ENCODE measurements around the gene AGPAT2. TPM values are rescaled to one million over a fixed set of nuclear protein-coding genes. Genes with fewer than 3 reads are reported as not detected.

AGPAT2 gene
- total and polyA plus RNA-seq, 2 donors (not counting 1 experiment from before 2014, with no cell fraction given) = 25.1 to 43.3 TPM

DNA sequence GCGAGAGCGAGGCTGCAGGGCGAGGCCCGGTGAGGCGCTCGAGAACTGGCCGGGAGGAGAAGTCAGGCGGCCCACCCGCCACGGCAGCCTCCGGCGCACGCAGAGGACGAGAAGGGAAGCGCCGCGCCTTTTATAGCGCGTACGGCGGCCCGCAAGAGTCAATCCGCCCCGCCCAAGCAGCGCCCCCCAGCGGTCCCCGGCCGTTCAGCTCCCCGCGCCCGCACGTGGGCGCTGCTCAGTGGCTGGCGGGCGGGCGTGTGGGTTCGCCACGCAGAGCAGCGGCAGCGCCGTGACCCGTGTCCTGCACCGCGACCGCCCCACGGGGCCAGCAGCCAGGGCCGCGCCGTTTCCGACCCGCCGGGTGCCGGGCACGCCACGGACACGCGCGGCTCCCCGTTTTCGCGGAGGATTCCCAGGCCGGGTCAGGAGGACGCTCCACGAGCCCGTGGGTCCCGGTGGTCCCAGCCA is 40.9 kb upstream of the AGPAT2 start:
- peak overlapping the region; percentile 80 for H3K9ac ChIP-seq (ENCODE audit: insufficient read depth, low read length)
- H3K79me2 ChIP-seq (ENCODE audit: control insufficient read depth, insufficient read depth, low read length) = peaks cover 43% of the 10 kb centered on the region
- peak; percentile 84 to 90 for DNase-seq (ENCODE audit: low read depth in 2 of 2)
- H4K20me1 ChIP-seq (ENCODE audit: control insufficient read depth, extremely low read depth, insufficient read depth, low read length) = no peaks in the 10 kb centered on the region
- peak overlapping the region; percentile 49 for H3K4me2 ChIP-seq (ENCODE audit: extremely low read depth, insufficient read depth, low read length)
- H3K9me3 ChIP-seq (ENCODE audit: control insufficient read depth, insufficient read depth, low read depth, low read length) = no peaks in the 10 kb centered on the region
- H3K36me3 ChIP-seq (ENCODE audit: control insufficient read depth, insufficient read depth, low read length) = peaks cover 17% of the 10 kb centered on the region
- H3K27me3 ChIP-seq (ENCODE audit: control insufficient read depth, insufficient read depth, low read length) = no peaks in the 10 kb centered on the region
- TF ChIP-seq EZH2 (IDR thresholded peaks at IDR 0.05; ENCODE audit: low read length, missing control alignments) = no peak
- TF ChIP-seq, protein P1, sequence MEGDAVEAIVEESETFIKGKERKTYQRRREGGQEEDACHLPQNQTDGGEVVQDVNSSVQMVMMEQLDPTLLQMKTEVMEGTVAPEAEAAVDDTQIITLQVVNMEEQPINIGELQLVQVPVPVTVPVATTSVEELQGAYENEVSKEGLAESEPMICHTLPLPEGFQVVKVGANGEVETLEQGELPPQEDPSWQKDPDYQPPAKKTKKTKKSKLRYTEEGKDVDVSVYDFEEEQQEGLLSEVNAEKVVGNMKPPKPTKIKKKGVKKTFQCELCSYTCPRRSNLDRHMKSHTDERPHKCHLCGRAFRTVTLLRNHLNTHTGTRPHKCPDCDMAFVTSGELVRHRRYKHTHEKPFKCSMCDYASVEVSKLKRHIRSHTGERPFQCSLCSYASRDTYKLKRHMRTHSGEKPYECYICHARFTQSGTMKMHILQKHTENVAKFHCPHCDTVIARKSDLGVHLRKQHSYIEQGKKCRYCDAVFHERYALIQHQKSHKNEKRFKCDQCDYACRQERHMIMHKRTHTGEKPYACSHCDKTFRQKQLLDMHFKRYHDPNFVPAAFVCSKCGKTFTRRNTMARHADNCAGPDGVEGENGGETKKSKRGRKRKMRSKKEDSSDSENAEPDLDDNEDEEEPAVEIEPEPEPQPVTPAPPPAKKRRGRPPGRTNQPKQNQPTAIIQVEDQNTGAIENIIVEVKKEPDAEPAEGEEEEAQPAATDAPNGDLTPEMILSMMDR (conservative IDR thresholded peaks at IDR 0.05 in 1 of 2, IDR thresholded peaks at IDR 0.05 in 1 of 2; ENCODE audit: low read depth in 1 of 2, low read length in 2 of 2) = peak; percentile 59 to 70
- H3K27ac ChIP-seq (ENCODE audit: insufficient read depth, low read length) = peak overlapping the region; percentile 63
- peak overlapping the region; percentile 64 for H2AFZ ChIP-seq (ENCODE audit: low read length)
- H3K4me3 ChIP-seq (replicated peaks in 1 of 4; ENCODE audit: control extremely low read depth in 1 of 4, insufficient read depth in 1 of 4, low read depth in 3 of 4, low read length in 4 of 4) = peak overlapping the region; percentile 69 to 98 (median 86)
- peaks cover 14% of the 10 kb centered on the region for H3K4me1 ChIP-seq (ENCODE audit: control insufficient read depth, extremely low read depth, insufficient read depth, low read length)

DNA sequence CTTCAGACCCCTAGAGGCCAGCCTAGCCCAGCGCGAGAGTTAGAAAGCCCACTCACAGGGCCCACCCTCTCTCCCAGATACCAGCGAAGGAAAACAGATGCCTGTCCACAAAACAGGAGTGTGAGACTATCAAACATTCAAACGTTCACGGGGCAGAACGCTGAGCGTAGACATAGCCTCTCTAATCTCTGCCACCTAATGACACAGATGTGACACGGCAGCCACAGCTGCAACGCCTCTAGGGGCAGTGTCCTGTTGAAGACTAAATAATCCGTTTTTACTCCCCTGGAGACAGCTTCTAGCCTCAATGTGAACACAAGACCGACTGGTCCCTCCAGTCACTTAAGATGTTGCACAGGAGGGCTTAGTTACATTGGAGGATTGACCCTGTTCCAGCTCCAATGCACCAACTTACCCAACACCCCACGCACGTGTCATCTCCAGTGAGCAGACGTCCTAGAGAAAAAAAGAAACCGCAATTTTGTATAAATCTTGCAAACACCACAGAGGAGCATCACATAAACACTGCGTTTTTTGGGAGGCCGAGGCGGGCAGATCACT is 39.5 kb upstream of the AGPAT2 start:
- Histone ChIP-seq H3K4me1 (ENCODE audit: control insufficient read depth, extremely low read depth, insufficient read depth, low read length) (peaks cover 14% of the 10 kb centered on the region), H3K27me3 (ENCODE audit: control insufficient read depth, insufficient read depth, low read length) (no peaks in the 10 kb centered on the region), H3K27ac (ENCODE audit: insufficient read depth, low read length) (peak overlapping the region; percentile 79), H3K4me2 (ENCODE audit: extremely low read depth, insufficient read depth, low read length) (peak overlapping the region; percentile 99), H3K4me3 (replicated peaks in 1 of 4; ENCODE audit: control extremely low read depth in 1 of 4, insufficient read depth in 1 of 4, low read depth in 3 of 4, low read length in 4 of 4) (peak overlapping the region; percentile 75 to 98 (median 93)), H3K36me3 (ENCODE audit: control insufficient read depth, insufficient read depth, low read length) (peaks cover 26% of the 10 kb centered on the region), H3K9me3 (ENCODE audit: control insufficient read depth, insufficient read depth, low read depth, low read length) (no peaks in the 10 kb centered on the region), H3K79me2 (ENCODE audit: control insufficient read depth, insufficient read depth, low read length) (peaks cover 43% of the 10 kb centered on the region), H4K20me1 (ENCODE audit: control insufficient read depth, extremely low read depth, insufficient read depth, low read length) (no peaks in the 10 kb centered on the region), H3K9ac (ENCODE audit: insufficient read depth, low read length) (peak overlapping the region; percentile 24), H2AFZ (ENCODE audit: low read length) (no peak overlapping the region)
- TF ChIP-seq, protein P1 (conservative IDR thresholded peaks at IDR 0.05 in 1 of 2, IDR thresholded peaks at IDR 0.05 in 1 of 2; ENCODE audit: low read depth in 1 of 2, low read length in 2 of 2) = peak in 1 of 2 donors; percentile 43
- no peak for TF ChIP-seq EZH2 (IDR thresholded peaks at IDR 0.05; ENCODE audit: low read length, missing control alignments)
- DNase-seq (ENCODE audit: low read depth in 2 of 2) = peak; percentile 19 to 38

DNA sequence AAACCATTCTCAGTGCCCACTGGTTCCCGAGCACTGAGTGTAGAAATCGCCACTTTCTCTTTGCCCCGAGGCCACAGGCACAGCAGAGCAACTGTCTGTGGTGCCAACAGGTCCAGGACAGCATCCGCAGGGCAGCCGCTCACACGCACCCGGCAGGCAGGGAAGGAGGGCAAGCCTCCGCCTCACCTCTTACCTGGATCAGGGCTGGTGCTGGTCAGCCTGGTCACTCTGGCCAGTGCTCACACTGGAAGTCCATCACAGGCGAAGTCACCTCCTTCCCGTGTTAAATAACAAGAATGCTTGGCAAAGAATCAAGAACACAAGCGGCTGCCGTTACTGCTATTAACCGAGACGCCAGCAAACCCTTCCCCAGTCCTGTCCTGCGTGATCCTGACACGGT is 38.9 kb upstream of the AGPAT2 start:
- no peak overlapping the region for H2AFZ ChIP-seq (ENCODE audit: low read length)
- no peak for DNase-seq (ENCODE audit: low read depth in 2 of 2)
- H3K27me3 ChIP-seq (ENCODE audit: control insufficient read depth, insufficient read depth, low read length) = no peaks in the 10 kb centered on the region
- peak overlapping the region; percentile 75 to 98 (median 93) for H3K4me3 ChIP-seq (replicated peaks in 1 of 4; ENCODE audit: control extremely low read depth in 1 of 4, insufficient read depth in 1 of 4, low read depth in 3 of 4, low read length in 4 of 4)
- H3K4me2 ChIP-seq (ENCODE audit: extremely low read depth, insufficient read depth, low read length) = peak overlapping the region; percentile 99
- peaks cover 43% of the 10 kb centered on the region for H3K79me2 ChIP-seq (ENCODE audit: control insufficient read depth, insufficient read depth, low read length)
- H3K9ac ChIP-seq (ENCODE audit: insufficient read depth, low read length) = no peak overlapping the region
- H3K36me3 ChIP-seq (ENCODE audit: control insufficient read depth, insufficient read depth, low read length) = peaks cover 26% of the 10 kb centered on the region
- H3K4me1 ChIP-seq (ENCODE audit: control insufficient read depth, extremely low read depth, insufficient read depth, low read length) = peaks cover 16% of the 10 kb centered on the region
- H3K27ac ChIP-seq (ENCODE audit: insufficient read depth, low read length) = no peak overlapping the region
- H3K9me3 ChIP-seq (ENCODE audit: control insufficient read depth, insufficient read depth, low read depth, low read length) = no peaks in the 10 kb centered on the region
- no peak for TF ChIP-seq EZH2 (IDR thresholded peaks at IDR 0.05; ENCODE audit: low read length, missing control alignments)
- TF ChIP-seq, protein P1 (conservative IDR thresholded peaks at IDR 0.05 in 1 of 2, IDR thresholded peaks at IDR 0.05 in 1 of 2; ENCODE audit: low read depth in 1 of 2, low read length in 2 of 2) = no peak
- no peaks in the 10 kb centered on the region for H4K20me1 ChIP-seq (ENCODE audit: control insufficient read depth, extremely low read depth, insufficient read depth, low read length)

All from fibroblast of lung (primary cell).